Urothelium cell line (cell line): ENCODE measurements around the gene MPP1.
A peak's percentile ranks its signal among the peaks of the same experiment; 100 is the strongest.

Experiments
- DNase-seq: peaks from one replicate; pipeline ENCODE4 v3.0.0; 2011; ENCODE audit warnings: low spot score, mixed read lengths
- FAIRE-seq: peaks from 2 replicates; lab custom pipeline; 2011; peaks lifted over from hg19 to GRCh38; lab: Jason Lieb, UNC

The MPP1 gene

DNA sequence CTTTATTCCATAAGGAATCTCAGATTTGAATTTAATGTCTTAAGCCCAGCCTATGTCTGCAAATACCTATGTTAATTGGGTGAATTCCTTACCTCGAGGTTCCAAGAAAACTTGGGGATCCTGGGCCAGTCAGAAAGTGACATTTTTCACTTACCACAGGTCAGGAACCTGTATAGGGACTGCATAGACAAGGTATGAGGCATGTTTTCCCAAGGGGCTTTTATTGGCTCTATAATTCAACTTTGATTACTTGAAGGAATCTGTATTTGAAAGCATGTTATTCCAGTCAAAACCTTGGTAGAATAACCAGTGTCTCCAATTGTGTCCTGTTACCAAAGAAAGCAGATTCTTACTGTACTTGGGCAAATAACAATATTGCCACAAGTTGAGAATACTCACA lies 8.5 kb upstream of the MPP1 start:
- FAIRE-seq (no peak), DNase-seq (no peak)

DNA sequence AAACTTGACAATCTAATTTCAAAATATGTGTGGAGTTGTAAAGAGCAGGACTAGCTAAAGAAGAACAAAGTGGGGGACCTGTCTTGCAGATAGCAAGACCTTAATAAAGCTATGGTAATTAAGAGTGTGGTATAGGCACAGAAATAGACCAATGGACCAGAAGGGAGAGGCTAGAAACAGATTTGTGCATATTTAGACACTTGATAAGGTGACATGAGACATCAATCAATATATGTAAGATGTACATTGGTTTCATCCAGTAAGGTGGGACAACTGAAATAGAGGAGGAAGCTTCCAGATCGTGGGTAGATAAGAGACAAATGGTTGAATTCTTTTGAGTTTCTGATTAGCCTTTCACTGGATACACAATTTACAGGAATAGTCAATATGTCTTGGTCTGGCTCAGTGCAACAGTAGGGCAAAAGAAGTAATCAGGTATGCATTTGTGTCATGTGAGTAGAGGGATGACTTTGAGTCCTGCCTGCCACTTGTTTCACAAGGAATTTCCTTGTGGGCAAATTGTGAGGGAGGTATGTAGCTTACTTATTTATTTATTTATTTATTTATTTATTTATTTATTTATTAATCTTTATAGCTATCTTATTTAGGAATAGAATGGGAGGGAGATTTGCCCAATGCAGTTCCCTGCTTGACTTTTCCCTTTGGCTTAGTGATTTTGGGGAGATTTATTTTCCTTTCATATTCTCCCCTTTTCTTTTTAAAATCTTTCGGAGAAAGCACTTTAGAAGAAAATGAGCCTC lies 7.2 kb upstream of the MPP1 start:
- FAIRE-seq (no peak), DNase-seq (no peak)

DNA sequence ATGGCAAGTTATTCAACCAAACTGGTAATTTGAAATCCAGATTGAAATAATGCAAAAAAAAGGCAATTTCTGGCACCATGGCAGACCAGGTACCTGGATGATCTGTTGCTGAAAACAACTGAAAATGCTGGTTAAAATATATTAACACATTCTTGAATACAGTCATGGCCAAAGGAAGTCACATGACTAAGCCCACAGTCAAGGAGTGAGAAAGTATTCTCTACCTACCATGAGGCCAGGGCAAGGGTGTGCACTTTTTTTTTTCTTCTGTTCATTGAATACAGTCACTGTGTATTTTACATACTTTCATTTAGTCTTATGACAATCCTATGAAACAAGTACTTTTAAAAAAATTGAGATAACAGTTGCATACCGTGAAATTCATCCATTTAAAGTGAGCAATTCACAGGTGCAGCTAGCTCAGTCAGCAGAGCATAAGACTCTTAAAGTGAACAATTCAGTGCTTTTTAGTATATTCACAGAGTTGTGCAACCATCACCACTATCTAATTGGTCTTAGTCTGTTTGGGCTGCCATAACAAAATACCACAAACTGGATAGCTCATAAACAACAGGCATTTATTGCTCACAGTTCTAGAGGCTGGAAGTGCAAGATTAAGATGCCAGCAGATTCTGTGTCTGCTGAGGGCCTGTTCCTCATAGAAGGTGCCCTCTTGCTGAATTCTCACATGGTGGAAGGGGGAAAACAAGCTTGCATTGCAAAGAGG lies 4.8 kb upstream of the MPP1 start:
- FAIRE-seq (no peak), DNase-seq (no peak)

DNA sequence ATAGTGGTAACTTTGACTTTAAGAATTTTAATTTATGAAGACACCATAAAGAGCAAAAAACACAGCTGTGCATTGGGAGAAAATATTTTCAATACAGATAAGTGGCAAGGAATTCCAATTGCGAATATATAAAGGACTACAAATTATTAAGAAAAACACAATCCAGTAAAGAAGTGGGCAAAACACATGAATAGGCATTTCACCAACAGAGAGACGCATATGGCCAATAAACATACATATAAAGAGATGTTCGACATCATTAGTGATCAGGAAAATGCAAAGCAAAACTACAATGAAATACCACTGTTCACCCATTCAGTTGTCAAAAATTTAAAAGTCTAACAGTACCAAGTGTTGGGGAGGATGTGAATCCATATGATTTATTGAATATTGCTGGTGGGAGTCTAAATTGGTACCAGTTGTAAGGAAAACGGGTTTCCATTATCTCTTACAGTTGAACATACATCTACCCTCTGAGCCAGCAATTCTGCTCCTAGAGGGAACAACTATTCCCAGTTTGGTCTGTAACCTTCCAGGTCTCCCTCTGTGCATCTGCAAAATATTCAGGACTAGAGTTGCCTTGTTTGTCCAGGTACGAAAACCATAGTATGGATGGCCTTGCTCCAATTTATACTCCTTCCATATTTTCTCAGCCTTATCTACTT lies 1.7 kb upstream of the MPP1 start:
- FAIRE-seq (no peak), DNase-seq (no peak)

GRCh38 chrX:154805696-154806091 lies 409 bp upstream of the MPP1 start:
- no peak for FAIRE-seq
- DNase-seq: no peak

DNA sequence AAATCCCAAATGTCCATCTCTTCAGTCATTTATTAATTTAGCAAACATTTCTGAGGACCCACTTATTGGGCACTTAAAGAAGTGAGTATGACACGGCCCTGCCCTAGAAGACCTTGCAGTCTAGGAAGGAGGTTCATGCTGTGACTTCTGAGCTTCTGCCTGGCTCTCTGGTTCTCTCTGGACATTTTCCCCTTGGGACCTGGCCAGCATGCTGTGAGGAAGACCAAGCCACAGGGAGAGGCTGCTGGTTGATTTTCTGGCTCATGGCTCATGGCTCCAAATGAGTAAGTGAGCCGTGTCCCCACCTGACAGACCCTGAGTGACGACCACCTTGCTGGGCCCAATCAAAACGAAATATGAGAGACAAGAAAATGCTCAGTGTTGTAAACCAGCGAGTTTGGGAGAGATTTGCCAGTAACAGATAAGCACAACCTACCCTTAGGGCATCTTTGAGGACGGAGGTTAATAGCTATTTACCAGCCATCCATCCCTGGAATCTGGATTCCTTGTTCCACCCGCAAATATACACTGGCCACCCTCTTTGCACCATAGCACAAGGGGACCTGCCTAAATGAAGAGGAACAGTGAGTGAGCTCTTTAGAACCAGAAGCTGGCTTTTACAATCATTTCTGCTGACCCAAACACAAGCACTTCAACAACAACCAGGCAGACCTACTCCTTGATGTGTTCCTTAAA lies 876 bp downstream of the MPP1 start:
- DNase-seq (no peak), FAIRE-seq (no peak)

DNA sequence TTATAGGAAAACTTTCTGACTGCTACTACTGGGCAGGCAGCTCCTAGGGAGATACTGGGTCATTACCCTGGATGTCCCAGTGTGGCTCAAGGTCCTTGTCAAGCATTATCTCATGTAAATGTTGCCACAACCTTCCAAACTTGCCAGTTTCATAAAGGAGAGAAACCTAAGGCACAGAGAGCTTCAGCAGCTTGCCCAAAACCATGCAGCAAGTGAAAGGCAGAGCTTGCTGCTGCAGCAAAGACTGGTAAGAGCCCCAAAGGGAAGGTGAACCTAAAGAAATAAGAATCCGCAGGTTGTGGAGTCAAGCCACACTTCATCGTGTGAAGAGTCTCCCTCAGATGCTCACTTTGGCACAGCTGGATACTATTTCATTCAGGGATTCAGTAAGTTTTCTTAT lies 2.3 kb downstream of the MPP1 start:
- no peak for DNase-seq
- FAIRE-seq: no peak

- FAIRE-seq (no peak), DNase-seq (no peak)
Observed at GRCh38 chrX:154800478-154801210, 4.6 kb downstream of the MPP1 start.

DNA sequence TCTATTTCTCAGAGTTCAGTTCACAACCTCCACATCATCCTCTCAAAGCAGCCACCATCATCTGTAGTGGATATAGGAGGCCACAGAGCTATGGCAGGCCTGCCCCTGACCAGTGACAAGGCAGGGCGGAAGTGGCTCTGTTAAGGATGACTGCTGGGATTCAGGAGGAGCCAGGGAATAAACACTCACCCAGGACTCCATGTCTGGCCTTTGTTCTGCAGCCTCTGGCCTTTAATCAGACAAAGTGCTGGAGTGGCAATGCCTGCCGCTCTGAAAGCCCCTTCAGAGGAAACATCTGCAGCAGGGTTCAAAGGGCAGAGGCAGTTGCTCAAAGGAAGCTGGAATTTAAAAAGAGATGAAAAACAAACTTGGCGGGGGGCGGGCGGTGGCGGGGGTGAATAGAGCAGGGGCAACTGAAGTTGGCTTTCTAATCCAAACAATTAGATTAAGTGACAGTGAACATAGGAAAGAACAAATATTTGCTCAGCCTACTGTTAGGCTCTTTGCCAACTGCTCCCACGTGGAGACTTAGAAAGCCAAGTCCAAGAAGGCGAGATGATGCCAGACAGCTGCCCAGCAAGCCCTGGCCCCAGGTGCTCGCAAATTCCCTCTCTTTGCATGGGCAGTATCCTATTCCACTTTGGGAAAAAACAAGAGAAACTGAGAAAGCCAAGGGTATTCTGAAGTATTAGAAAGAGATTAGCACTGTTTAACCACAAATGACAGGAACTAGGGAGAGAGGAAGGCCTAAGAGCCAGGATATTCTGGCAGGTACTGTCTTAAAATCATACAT lies 5.5 kb downstream of the MPP1 start:
- DNase-seq: peak; percentile 10
- no peak for FAIRE-seq

DNA sequence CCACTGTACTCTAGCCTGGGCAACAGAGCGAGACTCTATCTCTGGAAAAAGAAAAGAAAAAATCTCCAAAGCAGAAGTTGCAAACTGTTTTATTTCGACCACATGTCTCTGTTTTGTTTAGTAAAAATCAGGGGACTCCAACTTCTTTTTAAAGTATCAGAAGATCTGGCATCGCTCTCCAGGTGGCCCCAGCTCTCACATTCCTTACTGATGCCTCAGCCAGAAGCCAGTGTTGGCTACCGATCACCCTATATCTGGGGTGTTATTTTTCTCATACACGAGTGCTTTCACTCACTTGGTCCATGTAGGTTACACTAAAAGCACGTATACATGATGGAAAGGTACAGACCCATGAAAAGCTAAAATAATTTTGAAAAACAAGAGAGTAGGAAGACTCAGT lies 8.3 kb downstream of the MPP1 start:
- FAIRE-seq: no peak

DNA sequence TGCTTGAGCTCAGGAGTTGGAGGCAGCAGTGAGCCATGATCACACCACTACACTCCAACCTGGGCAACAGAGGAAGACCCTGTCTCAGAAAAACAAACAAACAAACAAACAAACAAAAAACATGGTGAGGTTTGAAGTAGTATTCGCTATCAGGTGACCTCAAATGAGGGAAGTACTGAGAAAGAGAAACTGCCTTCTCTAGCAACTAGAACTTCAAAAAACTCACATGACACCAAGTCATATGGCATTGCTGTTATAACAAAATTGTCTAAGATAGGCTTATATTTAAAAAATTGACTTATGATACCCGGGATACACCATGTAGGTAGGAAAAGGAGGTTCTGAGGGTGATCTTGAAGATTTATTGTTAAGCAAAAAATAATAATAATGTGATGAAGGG lies 10.3 kb downstream of the MPP1 start:
- FAIRE-seq: no peak

More for the DNA sequence above, 8.3 kb downstream of the MPP1 start:
- DNase-seq: peak; percentile 40

DNA sequence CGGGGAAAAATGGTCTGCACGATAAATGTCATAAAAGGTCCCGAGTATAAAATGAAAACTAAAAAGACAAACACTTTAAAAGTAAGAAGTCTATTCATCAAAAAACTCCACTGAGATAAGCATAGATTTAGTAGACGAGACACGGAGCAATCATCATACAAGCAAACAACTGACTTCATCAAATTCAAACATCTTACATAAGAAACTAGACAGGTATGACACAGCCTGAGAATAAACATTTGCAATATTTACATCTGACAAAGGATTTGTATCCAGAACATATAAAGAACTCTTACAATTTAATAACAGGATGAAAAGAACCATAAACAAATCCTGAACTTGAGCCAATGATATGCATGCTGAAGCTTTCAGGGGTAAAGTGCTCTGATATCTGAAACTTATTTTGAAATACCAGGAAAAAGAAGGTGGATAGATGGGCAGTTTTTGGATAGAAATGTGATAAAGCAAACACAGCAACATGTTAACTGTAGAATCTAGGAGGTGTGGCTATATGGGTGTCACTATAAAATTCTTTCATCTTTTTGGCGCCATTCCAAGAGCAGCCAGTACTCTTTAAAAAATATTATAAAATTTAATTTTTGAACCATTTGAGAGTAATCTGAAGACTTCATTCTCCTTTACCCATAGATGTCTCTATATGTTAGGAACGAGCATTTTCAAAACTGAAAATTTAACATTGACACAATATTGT lies 12.0 kb downstream of the MPP1 start:
- DNase-seq: no peak
- FAIRE-seq: no peak

More for the DNA sequence above, 10.3 kb downstream of the MPP1 start:
- DNase-seq: no peak

GRCh38 chrX:154791939-154792338 lies 13.3 kb downstream of the MPP1 start:
- no peak for DNase-seq
- FAIRE-seq: no peak

DNA sequence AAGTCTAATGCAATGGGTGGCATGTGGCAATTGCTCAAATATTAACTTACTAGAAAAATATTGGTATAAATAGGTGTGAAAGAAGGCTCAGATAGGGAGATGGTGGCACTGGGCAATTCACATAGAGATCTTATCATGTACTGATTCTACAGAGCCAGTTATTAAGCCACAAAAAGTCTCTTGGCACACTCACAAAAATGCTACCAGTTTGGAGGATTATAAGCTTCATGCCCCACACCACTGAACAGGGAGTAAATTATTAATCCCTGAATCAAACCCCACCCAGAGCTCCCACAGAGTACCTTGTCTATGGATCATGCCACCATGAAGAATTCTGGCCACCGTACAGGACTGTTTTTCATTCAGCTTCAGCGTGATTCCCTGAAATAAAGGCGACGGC lies 13.8 kb downstream of the MPP1 start:
- FAIRE-seq: no peak
- no peak for DNase-seq

DNA sequence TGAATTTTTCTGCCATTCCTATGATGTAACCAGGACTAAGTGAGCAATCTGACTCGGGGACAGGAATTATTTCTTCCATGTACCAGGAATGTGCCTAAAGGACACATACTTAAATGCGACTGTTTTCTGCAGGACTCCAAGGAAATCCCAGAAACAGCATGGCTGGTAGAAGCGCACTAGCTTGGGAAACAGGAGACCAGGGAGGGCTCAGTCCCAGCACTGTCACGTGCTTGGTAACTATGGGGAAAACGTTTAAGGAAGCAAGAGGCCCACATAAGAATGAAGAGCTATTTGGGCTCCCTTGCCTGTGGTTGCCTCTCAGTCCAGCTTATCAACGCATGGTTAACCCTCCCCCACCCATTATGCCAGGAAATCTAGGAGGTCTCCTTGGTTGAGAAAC lies 19.6 kb downstream of the MPP1 start:
- no peak for FAIRE-seq
- DNase-seq: no peak

GRCh38 chrX:154784149-154784995 lies 20.9 kb downstream of the MPP1 start:
- DNase-seq: no peak
- FAIRE-seq: no peak

- DNase-seq (no peak), FAIRE-seq (no peak)
Observed at GRCh38 chrX:154780968-154781367, 24.3 kb downstream of the MPP1 start.

- FAIRE-seq: no peak
- no peak for DNase-seq
Observed at GRCh38 chrX:154779261-154779660, 26.0 kb downstream of the MPP1 start.
